H9 (cell line): ENCODE results near the gene SSRP1. TPM values are rescaled to one million over a fixed set of nuclear protein-coding genes. Genes with fewer than 3 reads are reported as not detected.
"Not testable (repeated sequence)": the region's sequence is repeated elsewhere in the genome, so short reads cannot be mapped to it uniquely, and the experiment has no call there.

Source experiments
- DNase-seq: peaks from one replicate; pipeline ENCODE4 v3.0.0-alpha.2; 2017
- H2AFZ ChIP-seq: one replicate; pipeline ENCODE4 v1.6.1; 2013; ENCODE audit warnings: mild to moderate bottlenecking, low read length, control low read depth, moderate library complexity
- H2AK5ac ChIP-seq: 2 replicates; pipeline ENCODE4 v1.6.1; 2013; ENCODE audit warnings: low read length, control low read depth, mixed read lengths; ENCODE audit not compliant: insufficient read length
- H2BK120ac ChIP-seq: one replicate; pipeline ENCODE4 v1.6.1; 2013; ENCODE audit warnings: low read depth, mild to moderate bottlenecking, low read length, control low read depth, inconsistent platforms; ENCODE audit not compliant: poor library complexity, severe bottlenecking
- H2BK12ac ChIP-seq: 2 replicates; pipeline ENCODE4 v1.6.1; 2013; ENCODE audit warnings: low read length, control low read depth, mixed read lengths, low read depth; ENCODE audit not compliant: insufficient read length
- H2BK15ac ChIP-seq: 2 replicates; pipeline ENCODE4 v1.6.1; 2013; ENCODE audit warnings: low read depth, low read length, control low read depth
- H2BK20ac ChIP-seq: one replicate; pipeline ENCODE4 v1.6.1; 2013; ENCODE audit warnings: low read depth, mild to moderate bottlenecking, low read length, control low read depth, inconsistent platforms; ENCODE audit not compliant: poor library complexity, severe bottlenecking
- H2BK5ac ChIP-seq: 2 replicates; pipeline ENCODE4 v1.6.1; 2013; ENCODE audit warnings: low read length, control low read depth, mixed read lengths; ENCODE audit not compliant: insufficient read length
- H3K14ac ChIP-seq: 2 replicates; pipeline ENCODE4 v1.6.1; 2013; ENCODE audit warnings: low read length, control low read depth; ENCODE audit not compliant: insufficient read depth
- H3K18ac ChIP-seq: 2 replicates; pipeline ENCODE4 v1.6.1; 2013; ENCODE audit warnings: low read depth, mild to moderate bottlenecking, mixed read lengths, low read length, control low read depth; ENCODE audit not compliant: insufficient read length
- H3K23ac ChIP-seq: 2 replicates; pipeline ENCODE4 v1.6.1; 2013; ENCODE audit warnings: low read length, control low read depth, mixed read lengths, low read depth; ENCODE audit not compliant: insufficient read length
- H3K23me2 ChIP-seq: 2 replicates; pipeline ENCODE4 v1.6.1; 2013; ENCODE audit warnings: low read depth, mild to moderate bottlenecking, mixed read lengths, low read length, control low read depth; ENCODE audit not compliant: insufficient read length, poor library complexity, severe bottlenecking
- H3K27ac ChIP-seq: 2 replicates; pipeline ENCODE4 v1.5.1; 2013; ENCODE audit warnings: low read length, control low read depth, mixed read lengths, low read depth; ENCODE audit not compliant: insufficient read length
- H3K27me3 ChIP-seq: 2 replicates; pipeline ENCODE4 v1.6.1; 2013; ENCODE audit warnings: low read length, control low read depth, inconsistent platforms; ENCODE audit not compliant: insufficient read depth
- H3K4ac ChIP-seq: 2 replicates; pipeline ENCODE4 v1.6.1; 2013; ENCODE audit warnings: low read depth, mild to moderate bottlenecking, control low read depth, inconsistent platforms, low read length, moderate library complexity
- H3K4me1 ChIP-seq: 2 replicates; pipeline ENCODE4 v1.6.1; 2013; ENCODE audit warnings: low read length, control low read depth, inconsistent platforms; ENCODE audit not compliant: insufficient read depth
- H3K4me2 ChIP-seq: 2 replicates; pipeline ENCODE4 v1.6.1; 2013; ENCODE audit warnings: low read length, control low read depth, mixed read lengths; ENCODE audit not compliant: insufficient read length, insufficient read depth
- H3K56ac ChIP-seq: 2 replicates; pipeline ENCODE4 v1.6.1; 2013; ENCODE audit warnings: low read depth, mild to moderate bottlenecking, mixed read lengths, low read length, control low read depth; ENCODE audit not compliant: insufficient read length
- H3K79me1 ChIP-seq: 2 replicates; pipeline ENCODE4 v1.6.1; 2013; ENCODE audit warnings: low read depth, mild to moderate bottlenecking, moderate library complexity, low read length, control low read depth, inconsistent platforms; ENCODE audit not compliant: insufficient read depth, poor library complexity, severe bottlenecking
- H3K79me2 ChIP-seq: 2 replicates; pipeline ENCODE4 v1.6.1; 2013; ENCODE audit warnings: low read length, control low read depth, inconsistent platforms; ENCODE audit not compliant: insufficient read depth
- H3K9ac ChIP-seq: 2 replicates; pipeline ENCODE4 v1.6.1; 2013; ENCODE audit warnings: low read length, control low read depth, mixed read lengths; ENCODE audit not compliant: insufficient read length; ENCODE audit errors: extremely low read depth
- H3K9me3 ChIP-seq: one replicate; pipeline ENCODE4 v1.6.1; 2013; ENCODE audit warnings: low read depth, low read length, inconsistent platforms; ENCODE audit not compliant: control insufficient read depth
- H3T11ph ChIP-seq: one replicate; pipeline ENCODE4 v1.6.1; 2013; ENCODE audit warnings: mild to moderate bottlenecking, low read length, control low read depth, inconsistent platforms
- H4K20me1 ChIP-seq: one replicate; pipeline ENCODE4 v1.6.1; 2013; ENCODE audit not compliant: control insufficient read depth, insufficient read length, insufficient read depth
- H4K5ac ChIP-seq: 2 replicates; pipeline ENCODE4 v1.6.1; 2013; ENCODE audit warnings: low read depth, mild to moderate bottlenecking, mixed read lengths, low read length, control low read depth; ENCODE audit not compliant: insufficient read length
- H4K8ac ChIP-seq: replicated peaks from 2 replicates; pipeline ENCODE4 v1.6.1; 2013; ENCODE audit warnings: low read length, control low read depth, mixed read lengths, low read depth; ENCODE audit not compliant: insufficient read length
- H4K91ac ChIP-seq: 2 replicates; pipeline ENCODE4 v1.6.1; 2013; ENCODE audit warnings: low read depth, mild to moderate bottlenecking, moderate library complexity, mixed read lengths, low read length, control low read depth; ENCODE audit not compliant: insufficient read length
- H3K27ac Mint-ChIP-seq, 3 experiments: 2 replicates in 2 of 3; 3 replicates in 1 of 3; pipeline ENCODE4 v1.8.0; 2020 to 2021; ENCODE audit warnings: mixed read lengths in 3 of 3, mild to moderate bottlenecking in 1 of 3, moderate library complexity in 1 of 3
- H3K27me3 Mint-ChIP-seq: 2 replicates; pipeline ENCODE4 v1.8.0; 2021; ENCODE audit warnings: low read depth, mild to moderate bottlenecking, moderate library complexity, mixed read lengths
- H3K36me3 Mint-ChIP-seq, 3 experiments: 2 replicates in 2 of 3; 3 replicates in 1 of 3; pipeline ENCODE4 v1.8.0; 2020 to 2021; ENCODE audit warnings: low read depth in 3 of 3, mixed read lengths in 3 of 3; ENCODE audit not compliant: insufficient read depth in 1 of 3
- H3K4me1 Mint-ChIP-seq, 2 experiments: 2 replicates each; pipeline ENCODE4 v1.8.0; 2020; ENCODE audit warnings: mixed read lengths in 2 of 2
- H3K4me3 Mint-ChIP-seq, 2 experiments: 2 replicates in 1 of 2; 3 replicates in 1 of 2; pipeline ENCODE4 v1.8.0; 2020 to 2021; ENCODE audit warnings: mild to moderate bottlenecking in 2 of 2, mixed read lengths in 2 of 2, moderate library complexity in 1 of 2
- H3K9me3 Mint-ChIP-seq, 2 experiments: 2 replicates in 1 of 2; 3 replicates in 1 of 2; pipeline ENCODE4 v1.8.0; 2020; ENCODE audit warnings: mild to moderate bottlenecking in 2 of 2, mixed read lengths in 2 of 2, moderate library complexity in 1 of 2
- WGBS: extraction: QIAGEN DNeasy Blood & Tissue Kit; methylation state at CpG from one replicate; pipeline ENCODE4 v1.1.7; 2013; ENCODE audit warnings: missing lambda C conversion rate, low lambda C conversion rate, mixed read lengths; ENCODE audit not compliant: insufficient read length; ENCODE audit errors: extremely low coverage; 5-methylcytosine and 5-hydroxymethylcytosine counted together
- total RNA-seq: library from RNA; stranded (reverse); gene quantifications from 2 replicates; pipeline ENCODE4 v1.2.1, GENCODE V29; 2021
- TF ChIP-seq, protein P1 (sequence below): fragments of 200-600 bp; sonication (generic); conservative IDR thresholded peaks from 3 replicates; pipeline ENCODE4 v1.8.0; 2021; ENCODE audit warnings: antibody characterized with exemption, mild to moderate bottlenecking

The SSRP1 gene
- total RNA-seq, 1 experiment from 2014 or later, result 202 TPM

DNA sequence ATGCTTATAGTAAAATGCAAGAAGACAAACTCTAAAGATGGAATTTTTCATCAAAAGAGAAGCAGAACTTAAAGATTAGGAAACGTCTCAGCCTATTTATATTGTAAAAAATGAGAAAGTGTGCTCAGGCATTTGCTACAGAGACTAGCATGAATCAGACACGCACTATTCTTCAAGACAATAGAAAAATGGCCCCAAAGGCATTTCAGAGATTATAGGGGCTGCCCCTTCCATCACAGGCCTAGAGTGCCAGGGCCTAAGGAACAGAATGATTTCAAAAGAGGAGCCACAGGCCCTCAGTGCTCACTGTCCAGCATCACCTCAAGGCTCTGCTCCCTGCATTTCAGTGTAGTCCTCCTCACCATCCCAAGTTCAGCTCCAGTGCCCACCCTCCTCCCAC is 38.5 kb downstream of the SSRP1 start:
- no CpG with 5 or more reads among the region's 2 CpGs for WGBS
- no peaks in the 10 kb centered on the region for H3K79me1 ChIP-seq
- no peak overlapping the region for H3K27ac ChIP-seq
- Mint-ChIP-seq H3K27me3 (no peaks in the 10 kb centered on the region), H3K4me1 (peaks cover 18% of the 10 kb centered on the region in 2 experiments), H3K36me3 (peaks cover 54 to 59% (median 57%) of the 10 kb centered on the region in 3 experiments), H3K4me3 (no peak overlapping the region), H3K27ac (no peak overlapping the region), H3K9me3 (peaks cover 10 to 17% of the 10 kb centered on the region in 2 experiments)
- H3K4ac ChIP-seq, result no peak overlapping the region
- H2AK5ac ChIP-seq, result no peak overlapping the region
- H3K23me2 ChIP-seq, result no peaks in the 10 kb centered on the region
- no peak overlapping the region for H3T11ph ChIP-seq
- H2AFZ ChIP-seq, result no peak overlapping the region
- H4K5ac ChIP-seq, result no peak overlapping the region
- no peaks in the 10 kb centered on the region for H3K27me3 ChIP-seq
- no peak for DNase-seq
- no peak overlapping the region for H3K18ac ChIP-seq
- no peaks in the 10 kb centered on the region for H3K79me2 ChIP-seq
- H4K91ac ChIP-seq, result no peak overlapping the region
- no peak overlapping the region for H2BK15ac ChIP-seq
- TF ChIP-seq, protein P1, sequence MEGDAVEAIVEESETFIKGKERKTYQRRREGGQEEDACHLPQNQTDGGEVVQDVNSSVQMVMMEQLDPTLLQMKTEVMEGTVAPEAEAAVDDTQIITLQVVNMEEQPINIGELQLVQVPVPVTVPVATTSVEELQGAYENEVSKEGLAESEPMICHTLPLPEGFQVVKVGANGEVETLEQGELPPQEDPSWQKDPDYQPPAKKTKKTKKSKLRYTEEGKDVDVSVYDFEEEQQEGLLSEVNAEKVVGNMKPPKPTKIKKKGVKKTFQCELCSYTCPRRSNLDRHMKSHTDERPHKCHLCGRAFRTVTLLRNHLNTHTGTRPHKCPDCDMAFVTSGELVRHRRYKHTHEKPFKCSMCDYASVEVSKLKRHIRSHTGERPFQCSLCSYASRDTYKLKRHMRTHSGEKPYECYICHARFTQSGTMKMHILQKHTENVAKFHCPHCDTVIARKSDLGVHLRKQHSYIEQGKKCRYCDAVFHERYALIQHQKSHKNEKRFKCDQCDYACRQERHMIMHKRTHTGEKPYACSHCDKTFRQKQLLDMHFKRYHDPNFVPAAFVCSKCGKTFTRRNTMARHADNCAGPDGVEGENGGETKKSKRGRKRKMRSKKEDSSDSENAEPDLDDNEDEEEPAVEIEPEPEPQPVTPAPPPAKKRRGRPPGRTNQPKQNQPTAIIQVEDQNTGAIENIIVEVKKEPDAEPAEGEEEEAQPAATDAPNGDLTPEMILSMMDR, result no peak
- H3K56ac ChIP-seq, result no peak overlapping the region
- H3K14ac ChIP-seq, result no peak overlapping the region
- H3K9me3 ChIP-seq, result no peaks in the 10 kb centered on the region
- H2BK5ac ChIP-seq, result no peak overlapping the region
- no peak overlapping the region for H3K9ac ChIP-seq
- H2BK20ac ChIP-seq, result no peak overlapping the region
- H2BK12ac ChIP-seq, result no peak overlapping the region
- no peaks in the 10 kb centered on the region for H4K20me1 ChIP-seq
- no peak overlapping the region for H3K23ac ChIP-seq
- no peaks in the 10 kb centered on the region; the same call in 1 of the 2 replicates for H3K4me1 ChIP-seq
- H2BK120ac ChIP-seq, result no peak overlapping the region
- no peak overlapping the region for H4K8ac ChIP-seq
- no peak overlapping the region for H3K4me2 ChIP-seq

DNA sequence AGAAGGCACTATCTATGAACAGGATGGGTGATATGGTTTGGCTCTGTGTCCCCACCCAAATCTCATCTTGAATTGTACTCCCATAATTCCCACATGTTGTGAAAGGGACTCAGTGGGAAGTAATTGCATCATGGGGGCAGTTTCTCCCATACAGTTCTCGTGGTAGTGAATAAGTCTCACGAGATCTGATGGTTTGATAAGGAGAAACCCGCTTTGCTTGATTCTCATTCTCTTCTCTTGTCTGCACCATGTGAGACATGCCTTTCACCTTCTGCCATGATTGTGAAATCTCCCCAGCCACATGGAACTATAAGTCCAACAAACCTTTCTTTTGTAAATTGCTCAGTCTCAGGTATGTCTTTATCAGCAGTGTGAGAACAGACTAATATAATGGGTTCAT is 39.5 kb downstream of the SSRP1 start:
- H3K9me3 ChIP-seq, H3K79me2 ChIP-seq, H3K79me1 ChIP-seq, H3K23me2 ChIP-seq, H3K4me1 ChIP-seq, H3K27me3 Mint-ChIP-seq, H4K8ac ChIP-seq, H4K20me1 ChIP-seq, H3K4ac ChIP-seq, H3K4me3 Mint-ChIP-seq, H3T11ph ChIP-seq, H2AFZ ChIP-seq, H2BK15ac ChIP-seq, H3K27ac Mint-ChIP-seq, H3K9ac ChIP-seq, H3K56ac ChIP-seq, H3K23ac ChIP-seq, H2AK5ac ChIP-seq, DNase-seq, H4K5ac ChIP-seq, H2BK12ac ChIP-seq, H2BK20ac ChIP-seq, H3K27ac ChIP-seq, H3K27me3 ChIP-seq, H2BK5ac ChIP-seq, H3K4me2 ChIP-seq, H2BK120ac ChIP-seq, H4K91ac ChIP-seq, H3K14ac ChIP-seq, H3K18ac ChIP-seq: not testable (repeated sequence)
- Mint-ChIP-seq H3K36me3 (peaks cover 44 to 49% (median 46%) of the 10 kb centered on the region in 3 experiments), H3K4me1 (peaks cover 18% of the 10 kb centered on the region in 2 experiments), H3K9me3 (peaks cover 10 to 17% of the 10 kb centered on the region in 2 experiments)
- no CpG with 5 or more reads among the region's 3 CpGs for WGBS
